NCI-H146 treated with DMSO at 0.1 percent for 48 hours (cell line): Measurements from ENCODE around the gene ERBB2.
A peak's percentile ranks its signal among the peaks of the same experiment; 100 is the strongest.
"Not testable (repeated sequence)": the region's sequence is repeated elsewhere in the genome, so short reads cannot be mapped to it uniquely, and the experiment has no call there.

Experiments
- DNase-seq: peaks from one replicate; lab custom pipeline; 2025; ENCODE audit not compliant: unreplicated experiment; lab: John Stamatoyannopoulos, UW

ERBB2 gene

DNA sequence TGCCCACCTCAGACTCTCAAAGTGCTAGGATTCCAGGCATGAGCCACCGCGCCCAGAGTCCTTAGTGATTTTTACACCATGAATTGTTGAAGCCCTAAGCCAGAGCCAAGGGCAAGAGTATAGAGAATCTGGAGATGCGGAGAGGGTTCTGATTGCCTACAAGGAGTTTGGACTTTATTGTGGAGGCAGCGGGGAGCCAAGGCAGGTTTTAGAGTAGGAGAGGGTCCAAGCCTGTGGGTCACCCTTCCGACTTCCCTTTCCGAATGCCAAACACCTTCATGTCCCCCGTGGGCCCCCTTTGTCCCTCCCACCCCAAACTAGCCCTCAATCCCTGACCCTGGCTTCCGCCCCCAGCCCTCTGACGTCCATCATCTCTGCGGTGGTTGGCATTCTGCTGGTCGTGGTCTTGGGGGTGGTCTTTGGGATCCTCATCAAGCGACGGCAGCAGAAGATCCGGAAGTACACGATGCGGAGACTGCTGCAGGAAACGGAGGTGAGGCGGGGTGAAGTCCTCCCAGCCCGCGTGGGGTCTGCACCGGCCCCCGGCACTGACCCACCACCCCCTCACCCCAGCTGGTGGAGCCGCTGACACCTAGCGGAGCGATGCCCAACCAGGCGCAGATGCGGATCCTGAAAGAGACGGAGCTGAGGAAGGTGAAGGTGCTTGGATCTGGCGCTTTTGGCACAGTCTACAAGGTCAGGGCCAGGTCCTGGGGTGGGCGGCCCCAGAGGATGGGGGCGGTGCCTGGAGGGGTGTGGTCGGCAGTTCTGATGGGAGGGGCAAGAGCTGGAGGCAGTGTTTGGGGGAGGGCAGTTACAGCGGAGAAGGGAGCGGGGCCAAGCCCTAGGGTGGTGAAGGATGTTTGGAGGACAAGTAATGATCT is 23.3 kb downstream of the ERBB2 start:
- no peak for DNase-seq

DNA sequence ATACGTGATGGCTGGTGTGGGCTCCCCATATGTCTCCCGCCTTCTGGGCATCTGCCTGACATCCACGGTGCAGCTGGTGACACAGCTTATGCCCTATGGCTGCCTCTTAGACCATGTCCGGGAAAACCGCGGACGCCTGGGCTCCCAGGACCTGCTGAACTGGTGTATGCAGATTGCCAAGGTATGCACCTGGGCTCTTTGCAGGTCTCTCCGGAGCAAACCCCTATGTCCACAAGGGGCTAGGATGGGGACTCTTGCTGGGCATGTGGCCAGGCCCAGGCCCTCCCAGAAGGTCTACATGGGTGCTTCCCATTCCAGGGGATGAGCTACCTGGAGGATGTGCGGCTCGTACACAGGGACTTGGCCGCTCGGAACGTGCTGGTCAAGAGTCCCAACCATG is 24.9 kb downstream of the ERBB2 start:
- no peak for DNase-seq

DNA sequence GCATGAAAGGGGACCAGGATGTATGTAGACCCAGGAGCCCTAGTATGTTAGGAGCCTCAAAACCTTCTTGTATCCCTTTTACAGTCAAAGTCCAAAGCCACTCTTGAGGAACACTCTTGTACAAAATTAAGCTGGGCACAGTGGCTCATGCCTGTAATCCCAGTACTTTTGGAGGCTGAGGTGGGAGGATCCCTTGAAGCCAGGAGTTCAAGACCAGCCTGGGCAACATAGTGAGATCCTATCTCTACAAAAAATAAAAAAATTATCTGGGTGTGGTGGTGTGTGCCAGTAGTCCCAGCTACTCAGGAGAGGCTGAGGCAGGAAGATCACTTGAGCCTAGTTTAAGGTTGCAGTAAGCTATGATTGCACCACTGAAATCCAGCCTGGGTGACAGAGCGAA is 26.1 kb downstream of the ERBB2 start:
- DNase-seq = not testable (repeated sequence)

DNA sequence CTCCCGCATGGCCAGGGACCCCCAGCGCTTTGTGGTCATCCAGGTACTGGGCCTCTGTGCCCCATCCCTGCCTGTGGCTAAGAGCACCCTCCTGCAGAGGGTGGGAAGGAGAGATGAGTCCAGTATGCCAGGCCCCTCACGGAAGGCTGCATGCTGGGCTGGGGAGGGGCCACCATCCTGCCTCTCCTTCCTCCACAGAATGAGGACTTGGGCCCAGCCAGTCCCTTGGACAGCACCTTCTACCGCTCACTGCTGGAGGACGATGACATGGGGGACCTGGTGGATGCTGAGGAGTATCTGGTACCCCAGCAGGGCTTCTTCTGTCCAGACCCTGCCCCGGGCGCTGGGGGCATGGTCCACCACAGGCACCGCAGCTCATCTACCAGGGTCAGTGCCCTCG is 26.8 kb downstream of the ERBB2 start:
- no peak for DNase-seq

DNA sequence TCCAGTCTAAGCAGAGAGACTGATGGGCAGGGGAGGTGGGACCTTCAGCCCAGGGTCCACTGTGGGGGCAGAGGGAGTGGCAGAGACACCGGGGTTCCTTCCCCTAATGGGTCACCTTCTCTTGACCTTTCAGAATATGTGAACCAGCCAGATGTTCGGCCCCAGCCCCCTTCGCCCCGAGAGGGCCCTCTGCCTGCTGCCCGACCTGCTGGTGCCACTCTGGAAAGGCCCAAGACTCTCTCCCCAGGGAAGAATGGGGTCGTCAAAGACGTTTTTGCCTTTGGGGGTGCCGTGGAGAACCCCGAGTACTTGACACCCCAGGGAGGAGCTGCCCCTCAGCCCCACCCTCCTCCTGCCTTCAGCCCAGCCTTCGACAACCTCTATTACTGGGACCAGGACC is 27.7 kb downstream of the ERBB2 start:
- no peak for DNase-seq

DNA sequence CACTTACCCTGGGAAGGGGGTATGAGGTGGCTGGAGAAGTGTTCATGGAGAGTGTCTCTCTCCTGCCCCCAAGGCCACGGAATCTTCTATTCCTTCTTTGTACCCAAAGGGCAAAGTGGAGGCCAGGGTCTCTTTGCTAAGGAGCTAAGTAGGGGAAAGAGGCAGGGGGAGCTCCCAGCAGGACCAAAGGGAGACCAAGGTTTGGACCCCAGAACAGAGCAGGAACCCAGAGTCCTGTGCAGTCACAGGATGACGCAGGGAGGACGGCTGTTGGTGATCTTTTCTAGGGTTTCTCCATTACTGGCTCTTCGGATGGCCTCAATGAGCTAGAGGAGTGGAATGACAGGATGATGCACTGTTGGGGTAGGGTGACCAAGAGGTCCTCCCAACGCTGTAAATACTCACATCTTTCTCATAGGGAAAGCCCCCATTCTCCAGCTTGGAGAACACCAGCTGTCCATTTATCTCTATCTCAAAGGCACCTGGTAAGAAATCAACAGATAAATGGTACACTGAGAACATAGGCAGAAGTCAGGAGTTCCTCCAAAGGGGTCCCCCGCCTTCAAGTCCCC is 29.5 kb downstream of the ERBB2 start:
- no peak for DNase-seq

DNA sequence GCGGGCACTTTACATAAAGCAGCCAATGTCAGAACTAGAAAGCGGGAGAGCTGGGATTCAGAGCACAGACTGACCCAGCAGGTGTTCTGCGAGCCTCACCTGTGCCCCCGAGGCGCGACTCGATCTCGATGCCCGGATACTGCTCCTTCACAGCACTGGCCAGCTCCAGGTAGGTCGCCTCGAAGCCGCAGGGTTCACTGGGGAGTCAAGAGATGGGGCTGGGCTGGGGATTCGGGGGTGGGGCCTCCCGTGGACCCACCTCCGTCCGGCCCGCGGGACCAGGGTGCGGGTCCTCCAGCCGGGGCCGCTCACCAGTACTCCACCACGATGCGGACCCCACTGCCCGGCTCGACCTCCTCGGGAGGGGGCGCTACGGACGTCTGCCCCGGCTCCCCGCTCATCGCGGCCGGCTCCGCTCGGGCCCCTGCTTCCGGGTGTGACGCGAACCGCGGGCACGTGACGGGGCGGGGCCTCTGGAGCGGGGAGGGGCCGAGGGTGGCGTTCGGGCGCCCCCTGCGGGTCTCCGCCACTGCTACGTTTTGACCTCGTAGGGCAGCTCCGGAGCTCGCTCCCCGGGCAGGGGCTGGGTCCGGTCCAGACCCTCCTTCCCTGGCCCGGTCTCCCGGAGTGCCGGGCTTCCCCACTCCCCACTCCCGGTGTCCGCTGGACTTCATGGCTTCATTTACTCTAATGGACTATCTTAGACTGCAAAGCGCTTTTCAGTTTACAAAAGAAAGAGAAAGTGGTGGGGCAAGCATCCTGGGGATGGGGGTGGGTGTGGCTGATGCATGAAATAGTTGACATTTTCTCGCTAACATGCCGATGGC is 30.4 kb downstream of the ERBB2 start, which contains the start of gene MIEN1:
Gene MIEN1 (minus strand): TSS at position 438 of the 827 bp plus-strand sequence. CDS start 37 bp downstream, at position 401.
- DNase-seq = peak; percentile 75

DNA sequence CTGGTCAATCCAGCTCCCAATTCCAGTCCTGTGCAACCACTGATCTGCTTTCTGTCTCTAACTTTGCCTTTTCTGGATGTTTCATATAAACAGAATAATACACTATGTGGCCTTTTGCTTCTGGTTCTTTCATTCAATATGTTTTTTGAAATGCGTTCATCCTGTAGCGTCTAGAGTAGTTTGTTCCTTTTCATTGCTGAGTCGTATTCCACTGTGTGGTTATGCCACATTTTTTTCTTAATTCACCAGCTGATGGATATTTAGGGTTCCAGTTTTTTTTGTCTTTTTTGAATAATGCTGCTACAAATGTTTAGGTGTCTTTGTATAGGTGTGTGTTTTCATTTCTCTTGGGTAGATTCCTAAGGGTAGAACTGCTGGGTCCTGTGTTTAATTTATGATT is 32.7 kb downstream of the ERBB2 start:
- DNase-seq = no peak

DNA sequence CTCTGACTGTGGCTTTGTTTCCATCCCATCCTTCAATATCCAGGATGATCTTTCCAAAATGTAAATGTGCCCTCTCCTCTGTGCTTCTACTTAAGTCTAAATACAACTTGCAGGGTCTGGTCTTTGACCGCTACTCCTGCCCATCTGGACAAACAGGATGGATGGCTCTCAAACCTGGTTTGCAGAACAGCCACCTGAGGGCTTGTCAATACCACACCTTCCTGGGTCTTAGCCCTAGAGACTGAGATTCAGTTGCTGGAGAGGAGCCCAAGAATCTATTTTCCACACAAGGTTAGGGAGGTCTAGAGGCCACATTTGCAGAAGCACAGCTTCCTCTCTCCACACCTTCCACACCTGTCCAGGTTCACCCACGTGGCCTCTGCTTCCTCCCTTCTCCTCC is 36.0 kb downstream of the ERBB2 start:
- DNase-seq = no peak

DNA sequence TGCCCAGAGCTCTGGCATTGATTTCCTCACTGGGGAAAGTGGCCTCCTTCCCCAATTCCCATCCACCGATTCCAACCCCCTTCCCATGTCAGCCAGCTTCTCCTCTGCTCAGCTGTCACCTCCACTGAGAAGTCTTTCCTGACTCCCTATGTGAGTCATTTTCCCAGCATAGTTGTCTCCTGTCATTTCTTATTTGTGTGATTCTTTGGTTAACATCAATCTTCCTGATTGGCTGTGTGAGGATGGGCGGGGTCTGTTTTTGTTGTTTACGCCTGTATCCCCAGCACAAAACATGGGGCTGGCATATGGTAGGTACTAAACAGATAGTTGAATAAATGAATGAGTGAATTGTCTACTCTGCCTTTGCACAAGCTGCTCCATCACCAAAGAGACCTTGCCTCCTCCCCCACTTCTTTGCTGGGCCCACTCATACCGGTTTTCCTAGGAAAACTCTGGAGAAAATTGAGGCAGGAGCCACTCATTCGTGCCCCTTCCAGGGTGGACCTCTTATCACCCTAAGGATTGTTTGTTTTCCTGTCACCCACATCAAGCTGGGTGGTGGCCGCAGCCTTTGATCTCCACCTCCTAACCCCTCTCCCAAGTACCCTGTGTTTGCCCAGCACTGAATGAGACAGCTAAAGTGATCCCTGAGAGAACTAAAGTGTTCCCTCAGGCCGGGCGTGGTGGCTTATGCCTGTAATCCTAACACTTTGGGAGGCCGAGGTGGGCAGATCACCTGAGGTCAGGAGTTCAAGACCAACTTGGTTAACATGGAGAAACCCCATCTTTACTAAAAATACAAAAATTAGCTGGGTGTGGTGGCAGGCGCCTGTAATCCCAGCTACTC is 36.7 kb downstream of the ERBB2 start:
- no peak for DNase-seq

DNA sequence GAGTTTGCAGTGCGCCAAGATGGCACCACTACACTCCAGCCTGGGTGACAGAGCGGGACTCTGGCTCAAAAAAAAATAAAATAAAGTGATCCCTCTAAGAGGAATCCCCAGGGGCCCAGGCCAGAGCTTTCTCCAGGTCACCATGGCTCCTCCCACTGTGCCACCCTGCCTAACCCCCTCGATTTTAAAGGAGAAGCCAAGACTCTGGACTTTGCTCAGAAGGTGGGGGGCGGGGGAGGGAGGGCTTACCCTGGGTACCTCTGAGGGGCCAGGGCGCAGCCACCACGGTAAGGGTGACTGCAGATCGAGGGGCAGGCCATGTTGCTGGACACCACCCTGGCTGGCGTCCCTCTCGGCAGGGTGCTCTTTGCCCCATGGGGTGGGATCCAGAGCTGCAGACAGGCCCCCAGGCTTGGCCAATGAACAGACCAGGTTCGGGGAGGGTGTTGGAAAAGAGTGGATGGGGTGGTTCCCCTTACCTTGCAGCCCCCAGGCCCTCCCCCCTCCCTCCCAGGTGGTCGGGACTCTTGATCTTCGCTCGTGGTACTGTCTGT is 37.4 kb downstream of the ERBB2 start:
- peak; percentile 55 for DNase-seq

DNA sequence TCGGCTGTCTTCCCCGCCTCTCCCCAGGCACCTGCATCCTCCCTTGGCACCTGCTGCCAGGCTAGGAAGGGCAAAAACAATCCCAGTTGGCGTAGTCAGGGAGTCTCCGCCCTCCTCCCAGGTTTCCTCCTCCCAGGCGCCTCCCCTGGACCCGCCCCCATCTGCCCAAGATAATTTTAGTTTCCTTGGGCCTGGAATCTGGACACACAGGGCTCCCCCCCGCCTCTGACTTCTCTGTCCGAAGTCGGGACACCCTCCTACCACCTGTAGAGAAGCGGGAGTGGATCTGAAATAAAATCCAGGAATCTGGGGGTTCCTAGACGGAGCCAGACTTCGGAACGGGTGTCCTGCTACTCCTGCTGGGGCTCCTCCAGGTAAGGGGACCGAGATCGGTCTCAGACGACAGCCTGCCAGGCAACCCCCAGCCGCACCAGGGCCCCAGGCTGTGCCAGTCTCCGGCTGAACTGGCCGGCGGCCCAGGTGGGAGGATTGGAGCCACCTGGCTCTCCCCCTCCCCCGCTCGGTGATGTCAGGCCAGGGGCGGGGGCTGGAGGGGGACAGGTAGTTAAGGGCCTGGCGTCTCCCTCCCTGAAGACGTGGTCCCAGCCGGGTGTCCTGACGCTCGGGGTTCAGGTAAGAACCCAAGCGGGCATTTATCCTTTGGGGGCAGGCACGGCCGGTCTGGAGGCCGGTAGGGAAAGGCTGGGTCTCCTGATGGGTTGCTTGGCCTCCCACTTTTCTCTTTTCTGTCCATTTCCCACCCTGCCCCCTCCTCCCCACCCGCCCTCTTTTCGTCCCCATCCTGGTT is 38.1 kb downstream of the ERBB2 start, which contains the start of gene GRB7:
Gene GRB7 (plus strand): TSS at position 179 of the 808 bp plus-strand sequence. CDS start 4,364 bp downstream, outside the sequence.
- DNase-seq = peak; percentile 61

DNA sequence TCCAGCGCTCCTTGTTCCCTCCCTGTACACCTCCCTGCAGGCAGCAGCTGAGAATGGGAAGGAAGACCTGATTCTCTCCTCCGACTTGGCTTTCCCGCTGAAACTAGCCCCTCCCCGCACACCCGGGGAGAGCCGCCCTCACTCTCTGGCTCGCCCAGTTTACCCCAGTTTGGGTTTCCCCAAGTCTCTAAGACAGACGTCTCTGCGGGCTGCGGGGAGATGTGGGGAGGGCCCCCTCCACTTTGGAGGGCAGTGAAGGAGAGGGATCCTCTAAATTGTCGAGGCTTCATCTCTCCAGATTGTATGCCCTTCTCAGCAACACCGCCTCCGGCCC is 38.7 kb downstream of the ERBB2 start:
- peak; percentile 31 for DNase-seq

DNA sequence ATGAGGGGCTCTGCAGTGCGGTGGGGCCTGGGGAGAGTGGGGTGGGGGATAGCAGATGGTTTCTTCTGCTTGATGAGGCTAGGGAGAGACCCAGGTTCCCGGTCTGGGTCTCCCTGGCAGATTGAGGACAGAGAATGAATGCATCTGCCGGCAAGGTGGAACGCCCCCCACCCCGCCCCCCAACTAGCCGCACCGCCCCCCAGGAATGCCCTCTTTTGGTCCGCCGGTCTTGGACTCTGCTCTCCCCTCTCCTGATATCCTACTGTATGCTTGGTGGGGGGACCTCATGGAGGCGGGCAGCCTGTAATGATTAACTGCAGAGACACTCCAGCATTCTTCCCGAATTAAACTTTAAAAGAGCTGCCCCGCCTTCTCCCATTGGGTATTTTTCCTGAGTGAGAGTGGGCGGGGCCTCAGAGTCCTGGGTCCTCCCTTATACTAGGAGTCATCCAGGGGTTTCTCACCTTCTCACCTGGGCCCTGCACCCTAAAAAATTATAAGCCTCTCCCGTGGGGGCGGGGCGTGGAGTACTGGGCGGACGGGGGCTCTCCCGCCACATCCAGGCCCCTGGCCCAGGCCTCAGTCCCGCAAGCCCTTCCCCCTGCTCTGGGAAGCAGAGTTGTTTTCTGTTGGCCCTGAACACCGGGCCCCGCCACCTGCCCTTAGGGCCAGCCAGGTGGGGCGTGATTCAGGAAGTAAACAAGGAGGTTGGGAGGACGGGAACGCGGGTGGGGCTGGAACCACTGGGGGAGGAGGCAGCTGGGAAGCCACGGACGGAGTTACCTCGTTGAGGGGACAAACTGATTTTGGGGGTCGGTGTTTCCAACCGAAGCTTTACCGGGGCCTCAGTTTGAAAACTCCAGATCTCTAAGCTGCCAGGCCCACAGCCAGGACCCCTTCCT is 39.4 kb downstream of the ERBB2 start:
- DNase-seq = peak; percentile 61

DNA sequence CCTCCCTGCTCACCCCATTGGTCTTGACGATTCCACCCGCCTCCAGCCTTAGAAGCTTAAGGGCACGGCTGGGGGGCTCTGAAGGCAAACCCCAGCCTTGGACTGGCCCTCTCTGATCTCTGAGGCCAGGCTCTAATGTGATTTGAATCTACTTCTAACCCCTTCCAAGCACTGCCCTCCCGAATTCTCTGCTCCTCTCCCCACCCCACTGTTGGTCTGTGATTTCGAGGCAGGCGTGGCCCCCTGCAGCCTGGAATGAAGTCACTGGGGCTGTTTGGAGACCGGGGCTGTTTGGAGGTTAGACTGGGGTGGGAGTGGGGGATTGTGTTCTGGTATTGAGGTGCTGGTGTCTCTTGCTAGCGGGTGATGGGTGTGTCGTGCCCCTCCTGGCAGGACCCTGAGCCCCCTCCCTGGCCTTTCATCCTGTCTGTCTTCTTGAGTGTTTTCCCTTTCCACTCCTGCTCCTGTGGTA is 40.1 kb downstream of the ERBB2 start:
- DNase-seq = no peak

DNA sequence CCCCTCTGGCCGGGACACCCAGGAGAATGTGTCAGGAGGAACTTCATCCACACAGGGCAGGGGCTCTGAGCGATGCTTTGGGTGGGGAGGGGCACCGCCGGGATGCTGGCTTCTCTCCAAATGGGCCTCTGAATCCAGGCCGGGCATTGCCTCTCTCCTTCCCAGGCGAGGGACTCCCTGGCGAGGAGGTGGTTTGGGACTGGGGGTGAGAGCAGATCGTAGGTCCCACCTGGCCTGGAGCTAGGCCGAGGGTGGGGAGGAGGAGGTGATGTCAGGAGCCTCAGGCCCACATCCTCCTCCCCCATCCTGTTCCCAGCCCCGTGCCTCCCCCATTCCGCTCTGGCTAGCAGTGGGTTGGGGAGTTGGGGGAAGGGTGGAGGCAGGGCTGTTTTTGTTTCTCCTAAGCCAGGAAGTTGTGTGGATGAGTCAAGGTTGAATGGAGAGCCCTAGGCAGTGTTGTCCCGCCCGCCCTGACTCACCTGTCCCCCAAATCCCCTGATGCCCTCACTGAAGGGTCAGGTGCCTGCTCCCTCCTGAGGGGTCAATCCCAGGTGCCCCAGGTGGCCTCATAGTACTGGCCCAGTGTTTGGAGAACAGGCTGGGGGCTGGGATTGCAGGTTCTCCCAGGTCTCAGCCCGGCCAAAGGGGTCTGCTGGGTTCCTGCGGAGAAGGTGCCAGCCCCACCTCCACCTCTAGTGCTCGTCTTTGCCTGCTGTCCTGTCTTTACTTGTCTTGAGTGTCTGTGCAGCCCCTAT is 40.7 kb downstream of the ERBB2 start:
- DNase-seq = no peak

DNA sequence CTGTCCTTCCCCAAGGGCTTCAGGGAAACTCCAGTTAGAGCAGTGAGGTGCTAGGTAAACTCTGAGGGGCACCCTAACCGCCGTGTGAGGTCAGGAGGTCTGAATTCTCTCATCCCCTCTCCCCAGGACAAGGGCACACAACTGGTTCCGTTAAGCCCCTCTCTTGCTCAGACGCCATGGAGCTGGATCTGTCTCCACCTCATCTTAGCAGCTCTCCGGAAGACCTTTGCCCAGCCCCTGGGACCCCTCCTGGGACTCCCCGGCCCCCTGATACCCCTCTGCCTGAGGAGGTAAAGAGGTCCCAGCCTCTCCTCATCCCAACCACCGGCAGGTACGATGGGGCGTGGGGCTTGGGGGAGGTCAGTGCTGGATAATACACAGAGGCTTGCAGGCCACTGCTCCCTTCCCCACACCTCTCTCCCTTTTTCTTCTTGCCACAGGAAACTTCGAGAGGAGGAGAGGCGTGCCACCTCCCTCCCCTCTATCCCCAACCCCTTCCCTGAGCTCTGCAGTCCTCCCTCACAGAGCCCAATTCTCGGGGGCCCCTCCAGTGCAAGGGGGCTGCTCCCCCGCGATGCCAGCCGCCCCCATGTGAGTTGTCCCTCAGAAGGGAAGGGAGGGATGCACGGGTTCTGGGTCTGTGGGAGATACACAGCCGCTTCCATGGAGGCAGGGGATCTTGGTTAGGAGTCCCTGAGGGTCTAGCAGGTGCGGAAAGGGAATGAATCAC is 42.4 kb downstream of the ERBB2 start:
- no peak for DNase-seq
